ENCODE data around the gene ATG13.
"Not testable (repeated sequence)": the region's sequence is repeated elsewhere in the genome, so short reads cannot be mapped to it uniquely, and the experiment has no call there.

The ATG13 gene

GRCh38 chr11:46617134-46617971 lies at the start of gene ATG13, which contains the start of gene HARBI1:
Gene ATG13, plus strand, starts transcription at chr11:46617553. Its CDS starts 26,739 bp downstream, at chr11:46644292.
Gene HARBI1, minus strand, starts transcription at chr11:46617227. Its CDS starts 990 bp downstream, at chr11:46616237.
- peak; percentile 89 to 92 for DNase-seq (ENCODE audit: low read depth in 2 of 2)

- DNase-seq (ENCODE audit: low read depth in 2 of 2) = no peak
Measured at GRCh38 chr11:46570790-46571398, 46.5 kb upstream of the ATG13 start.

GRCh38 chr11:46574656-46575055 lies 42.7 kb upstream of the ATG13 start:
- no peak for DNase-seq (ENCODE audit: low read depth in 2 of 2)

GRCh38 chr11:46577058-46577457 lies 40.3 kb upstream of the ATG13 start:
- DNase-seq (ENCODE audit: low read depth in 2 of 2) = no peak

DNA sequence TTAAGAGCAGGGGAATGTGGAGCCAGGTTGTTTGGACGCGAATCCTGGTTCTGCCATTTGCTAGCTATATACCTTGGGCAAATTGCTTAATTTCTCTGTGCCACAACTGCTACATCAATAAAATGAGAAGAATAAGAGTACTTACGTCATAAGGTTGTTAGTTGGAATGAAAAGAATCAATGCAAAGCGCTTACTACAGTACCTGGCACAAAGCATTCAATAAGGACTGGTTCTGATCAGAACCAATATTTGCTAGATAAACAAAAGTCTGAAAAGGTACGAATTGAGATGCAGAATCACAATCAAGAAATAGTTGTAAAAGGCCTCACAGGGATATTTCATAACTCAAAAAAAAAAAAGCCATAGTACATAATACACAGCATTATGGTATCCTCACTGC lies 34.8 kb upstream of the ATG13 start:
- DNase-seq (ENCODE audit: low read depth in 2 of 2) = no peak

GRCh38 chr11:46583513-46583912 lies 33.8 kb upstream of the ATG13 start:
- not testable (repeated sequence) for DNase-seq (ENCODE audit: low read depth in 2 of 2)

- DNase-seq (ENCODE audit: low read depth in 2 of 2) = no peak
Measured at GRCh38 chr11:46588131-46588530, 29.2 kb upstream of the ATG13 start.

DNA sequence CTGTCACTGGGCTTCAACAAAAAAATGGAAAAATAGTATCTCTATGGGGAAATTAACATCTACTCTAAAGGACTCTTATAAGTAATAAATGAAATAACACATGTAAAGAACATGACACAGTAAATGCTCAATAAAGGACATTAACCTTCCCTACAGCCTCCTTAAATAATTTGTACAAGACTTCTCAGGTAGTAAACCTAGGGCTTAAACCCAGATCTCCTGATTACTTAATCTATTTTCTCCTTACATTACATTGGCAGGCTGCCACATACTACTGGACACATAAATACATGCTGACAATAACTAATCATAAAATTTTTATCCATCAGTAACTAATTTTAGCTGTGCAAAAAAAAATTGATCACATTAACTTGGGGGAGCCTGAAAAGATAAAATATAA lies 28.4 kb upstream of the ATG13 start:
- no peak for DNase-seq (ENCODE audit: low read depth in 2 of 2)

GRCh38 chr11:46590740-46591605 lies 26.4 kb upstream of the ATG13 start:
- no peak for DNase-seq (ENCODE audit: low read depth in 2 of 2)

- DNase-seq (ENCODE audit: low read depth in 2 of 2) = peak; percentile 61 to 81
Measured at GRCh38 chr11:46593550-46594373, 23.6 kb upstream of the ATG13 start, which contains the start of gene AMBRA1. Gene AMBRA1, minus strand, starts transcription at chr11:46594023. Its CDS starts 45,643 bp downstream, at chr11:46548380.

- DNase-seq (ENCODE audit: low read depth in 2 of 2) = no peak
Measured at GRCh38 chr11:46594374-46594700, 23.0 kb upstream of the ATG13 start.

DNA sequence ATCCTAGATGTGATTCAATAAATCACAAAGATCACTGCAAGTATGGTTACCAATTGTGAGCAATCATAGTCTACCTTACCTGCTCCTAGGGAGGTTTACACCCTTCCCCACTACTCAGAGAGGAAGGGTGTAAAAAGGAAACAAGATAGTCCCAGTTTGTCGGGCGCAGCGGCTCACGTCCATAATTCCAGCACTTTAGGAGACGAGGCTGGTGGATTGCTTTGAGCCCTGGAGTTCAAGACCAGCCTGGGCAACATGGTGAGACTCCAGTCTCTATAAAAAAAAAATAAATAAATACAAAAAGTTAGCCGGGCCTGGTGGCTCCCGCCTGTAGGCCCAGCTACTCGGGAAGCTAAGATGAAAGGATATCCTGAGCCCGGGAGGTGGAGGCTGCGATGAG lies 22.6 kb upstream of the ATG13 start:
- no peak for DNase-seq (ENCODE audit: low read depth in 2 of 2)

GRCh38 chr11:46597155-46597554 lies 20.2 kb upstream of the ATG13 start:
- DNase-seq (ENCODE audit: low read depth in 2 of 2) = no peak

DNA sequence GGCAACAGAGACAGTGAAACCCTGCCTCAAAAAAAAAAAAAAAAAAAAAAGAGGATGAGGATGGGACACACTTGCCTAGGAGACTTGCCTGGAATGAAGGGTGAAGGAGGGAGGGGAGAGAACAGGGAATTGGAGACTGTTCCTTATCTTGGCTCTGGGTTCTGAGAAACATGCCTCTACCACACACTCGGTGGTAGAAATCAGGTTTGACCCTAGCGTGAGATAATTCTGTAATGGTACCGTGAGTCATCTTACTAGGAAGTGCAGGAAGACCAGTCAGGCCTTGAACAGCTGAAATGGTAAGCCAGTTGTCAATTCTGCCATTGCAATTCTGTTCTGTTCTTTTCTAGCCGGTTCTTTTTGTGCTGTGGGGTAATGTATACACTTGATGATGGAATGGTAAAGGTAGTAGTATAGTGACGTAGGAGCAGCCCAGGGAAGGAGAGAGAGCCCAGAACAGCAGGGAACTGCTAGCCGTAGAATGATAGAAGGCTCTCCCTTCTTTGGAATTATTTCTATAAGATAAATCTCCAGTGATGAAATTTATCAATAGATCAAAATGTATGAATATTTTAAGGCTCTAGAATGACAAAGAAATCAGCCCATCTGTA lies 19.6 kb upstream of the ATG13 start:
- DNase-seq (ENCODE audit: low read depth in 2 of 2) = no peak

GRCh38 chr11:46599340-46600193 lies 17.8 kb upstream of the ATG13 start:
- no peak for DNase-seq (ENCODE audit: low read depth in 2 of 2)

DNA sequence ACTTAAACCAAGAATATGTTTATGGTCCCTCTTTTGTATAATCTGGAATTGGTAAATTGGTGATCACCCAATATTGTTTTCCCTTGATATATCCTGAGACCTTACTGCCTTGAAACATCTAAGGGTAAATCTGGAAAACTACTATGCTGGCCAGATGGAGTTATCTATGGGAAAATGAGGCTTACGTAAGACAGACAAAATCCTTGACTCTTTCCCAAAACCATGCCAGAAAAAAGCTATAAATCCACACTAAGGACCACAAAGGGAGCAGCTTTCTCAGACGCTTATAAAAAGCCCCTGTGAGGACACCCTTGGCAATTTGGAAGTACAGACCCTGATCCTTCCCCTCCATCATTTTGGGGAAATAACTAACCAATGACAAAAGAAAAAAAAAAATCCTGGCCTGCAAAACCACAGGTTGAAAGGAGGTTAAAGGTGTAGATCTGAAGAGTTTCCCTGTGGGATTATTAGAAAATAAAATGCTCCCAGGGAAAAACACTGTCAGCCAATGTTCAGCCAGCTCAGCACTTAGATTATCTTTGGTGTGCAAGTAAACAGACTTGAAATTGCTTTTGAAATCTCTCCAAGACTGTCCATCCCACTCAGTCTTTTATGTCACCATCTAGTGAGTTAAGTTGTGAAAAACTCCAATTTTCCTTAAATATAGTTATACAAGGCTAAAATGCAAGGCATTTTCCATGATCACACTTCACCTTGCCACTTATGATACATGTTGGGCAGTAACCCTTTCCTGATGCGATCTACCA lies 17.0 kb upstream of the ATG13 start:
- DNase-seq (ENCODE audit: low read depth in 2 of 2) = no peak

DNA sequence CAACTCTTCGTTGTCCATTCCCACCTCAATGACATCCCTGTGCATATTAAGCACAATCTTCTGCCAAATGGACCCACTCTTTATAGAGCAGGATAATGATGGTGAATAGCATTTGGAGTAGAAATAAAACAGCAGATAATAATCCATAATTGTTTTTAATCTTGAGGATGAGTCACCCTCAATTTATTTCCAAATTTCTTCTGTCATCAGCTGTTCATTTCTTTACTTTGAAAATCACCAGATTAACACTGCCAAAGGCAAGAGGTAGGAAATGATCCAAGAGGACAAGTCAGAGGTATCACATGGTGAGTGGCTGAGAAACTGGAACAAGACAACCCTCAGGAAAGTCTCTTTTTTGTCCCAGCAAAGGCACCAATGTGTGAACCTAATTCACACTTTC lies 16.2 kb upstream of the ATG13 start:
- no peak for DNase-seq (ENCODE audit: low read depth in 2 of 2)

- DNase-seq (ENCODE audit: low read depth in 2 of 2) = no peak
Measured at GRCh38 chr11:46603704-46604308, 13.5 kb upstream of the ATG13 start.

GRCh38 chr11:46604796-46605195 lies 12.6 kb upstream of the ATG13 start:
- no peak for DNase-seq (ENCODE audit: low read depth in 2 of 2)

Data from stimulated activated CD8-positive, alpha-beta memory T cell treated with anti-CD3 and anti-CD28 coated beads, Interleukin-2, amount 100 ng/mL, for 48 hours (primary cell).